Calu3 (cell line): ENCODE measurements around the gene ESRRG. TPM values are rescaled to one million over a fixed set of nuclear protein-coding genes. Genes with fewer than 3 reads are reported as not detected.

Experiments used
- BruUV-seq: library from RNA; stranded (reverse); fragments of 400-500 nt; replicated peaks from 2 replicates; lab custom pipeline; 2021; lab: Mats Ljungman, UMichigan
- CTCF ChIA-PET: fragments of 300-600 bp; sonication (Branson Sonifier 250); formaldehyde crosslinking; loops from one replicate; lab custom pipeline; 2022; ENCODE audit warnings: antibody characterized with exemption; lab: Charles Lee
- DNase-seq: peaks from one replicate; pipeline ENCODE4 v3.0.0; 2022
- H3K27ac Mint-ChIP-seq: one replicate; pipeline ENCODE4 v1.8.0; 2022; ENCODE audit warnings: mixed read lengths; ENCODE audit not compliant: unreplicated experiment
- H3K27me3 Mint-ChIP-seq: one replicate; pipeline ENCODE4 v1.8.0; 2022; ENCODE audit warnings: mixed read lengths; ENCODE audit not compliant: unreplicated experiment
- H3K36me3 Mint-ChIP-seq: one replicate; pipeline ENCODE4 v1.8.0; 2022; ENCODE audit warnings: mild to moderate bottlenecking, moderate library complexity, mixed read lengths; ENCODE audit not compliant: insufficient read depth, unreplicated experiment
- H3K4me1 Mint-ChIP-seq: one replicate; pipeline ENCODE4 v1.8.0; 2022; ENCODE audit warnings: mild to moderate bottlenecking, low read depth, mixed read lengths; ENCODE audit not compliant: unreplicated experiment
- H3K4me3 Mint-ChIP-seq: one replicate; pipeline ENCODE4 v1.8.0; 2022; ENCODE audit warnings: mild to moderate bottlenecking, low read depth, moderate library complexity, mixed read lengths; ENCODE audit not compliant: unreplicated experiment
- H3K9me3 Mint-ChIP-seq: one replicate; pipeline ENCODE4 v1.8.0; 2022; ENCODE audit warnings: low read depth, mixed read lengths; ENCODE audit not compliant: unreplicated experiment
- CTCF ChIP-seq: fragments of 200-600 bp; IDR thresholded peaks from one replicate; pipeline ENCODE4 v1.8.0; 2022; ENCODE audit warnings: antibody characterized with exemption; ENCODE audit not compliant: unreplicated experiment
- intact Hi-C: fragments of 100-400 bp; cut with micrococcal nuclease; formaldehyde crosslinking; loops from one replicate; pipeline ENCODE4 v1.10.0; 2022; ENCODE audit not compliant: unreplicated experiment
- total RNA-seq: library from RNA; stranded (reverse); gene quantifications from 2 replicates; pipeline ENCODE4 v1.2.3, GENCODE V29; 2022

Gene ESRRG
- total RNA-seq, 1 experiment from 2014 or later: 1.3 TPM

GRCh38 chr1:216606047-216606637 is 117.1 kb downstream of the ESRRG start:
- Mint-ChIP-seq H3K4me1 (peaks cover 7% of the 10 kb centered on the region), H3K36me3 (peaks cover 3% of the 10 kb centered on the region), H3K4me3 (no peak overlapping the region), H3K9me3 (no peaks in the 10 kb centered on the region), H3K27me3 (no peaks in the 10 kb centered on the region), H3K27ac (no peak overlapping the region)
- intact Hi-C loops: no loop called here
- no peak for DNase-seq
- no peak for TF ChIP-seq CTCF
- CTCF ChIA-PET: no interaction called here
- BruUV-seq: no TSS peak

- H3K4me1 Mint-ChIP-seq: peaks cover 9% of the 10 kb centered on the region
Measured at GRCh38 chr1:216604771-216605170, 118.5 kb downstream of the ESRRG start.

GRCh38 chr1:216600730-216601609 is 122.3 kb downstream of the ESRRG start:
- TF ChIP-seq CTCF: peak; percentile 37
- H3K36me3 Mint-ChIP-seq: peaks cover 11% of the 10 kb centered on the region
- H3K27ac Mint-ChIP-seq: peak overlapping the region; percentile 51
- TSS peak; percentile 44 for BruUV-seq
- no peaks in the 10 kb centered on the region for H3K27me3 Mint-ChIP-seq
- peak; percentile 78 for DNase-seq
- H3K4me1 Mint-ChIP-seq: peaks cover 9% of the 10 kb centered on the region
- no peaks in the 10 kb centered on the region for H3K9me3 Mint-ChIP-seq
- intact Hi-C loops: no loop called here
- CTCF ChIA-PET: interaction anchor here (1.2 kb wide), 1 partner anchor 380 kb away, joined by 3 read pairs; no protein-coding TSS in a partner anchor
- peak overlapping the region; percentile 83 for H3K4me3 Mint-ChIP-seq

More at GRCh38 chr1:216604771-216605170, 118.5 kb downstream of the ESRRG start:
- H3K27me3 Mint-ChIP-seq: no peaks in the 10 kb centered on the region
- no peak overlapping the region for H3K4me3 Mint-ChIP-seq
- DNase-seq: no peak
- no peaks in the 10 kb centered on the region for H3K9me3 Mint-ChIP-seq
- no peak for TF ChIP-seq CTCF
- peaks cover 11% of the 10 kb centered on the region for H3K36me3 Mint-ChIP-seq
- H3K27ac Mint-ChIP-seq: no peak overlapping the region
- CTCF ChIA-PET: interaction anchor here (0.6 kb wide), 1 partner anchor 123 kb away, joined by 8 read pairs; no protein-coding TSS in a partner anchor
- no TSS peak for BruUV-seq
- intact Hi-C loops: no loop called here

- Mint-ChIP-seq H3K27ac (no peak overlapping the region), H3K4me1 (peaks cover 9% of the 10 kb centered on the region), H3K9me3 (no peaks in the 10 kb centered on the region), H3K4me3 (no peak overlapping the region), H3K27me3 (no peaks in the 10 kb centered on the region), H3K36me3 (peaks cover 11% of the 10 kb centered on the region)
- no TSS peak for BruUV-seq
- DNase-seq: no peak
- CTCF ChIA-PET: interaction anchor here (0.5 kb wide), 1 partner anchor 507 kb away, joined by 4 read pairs; no protein-coding TSS in a partner anchor
- no peak for TF ChIP-seq CTCF
- intact Hi-C loops: no loop called here
Measured at GRCh38 chr1:216599851-216600250, 123.4 kb downstream of the ESRRG start.
